Smooth muscle cell (in vitro differentiated cells): ENCODE data around the gene THAP7. TPM values are rescaled to one million over a fixed set of nuclear protein-coding genes. Genes with fewer than 3 reads are reported as not detected.
A peak's percentile ranks its signal among the peaks of the same experiment; 100 is the strongest.

Source experiments
- DNase-seq: peaks from one replicate; lab custom pipeline; 2025; ENCODE audit not compliant: unreplicated experiment; lab: John Stamatoyannopoulos, UW
- H2AFZ ChIP-seq: fragments of 200-600 bp; sonication (generic); 2 replicates; pipeline ENCODE4 v1.6.0; 2016; ENCODE audit warnings: antibody characterized with exemption, low read depth, mild to moderate bottlenecking
- H3F3A ChIP-seq: fragments of 200-600 bp; sonication (generic); 2 replicates; pipeline ENCODE4 v1.6.0; 2017; ENCODE audit warnings: antibody characterized with exemption, low read depth
- H3K27ac ChIP-seq: fragments of 200-600 bp; sonication (generic); 2 replicates; pipeline ENCODE4 v1.5.1; 2016; ENCODE audit warnings: low read depth, mild to moderate bottlenecking
- H3K27me3 ChIP-seq: fragments of 200-600 bp; sonication (generic); 2 replicates; pipeline ENCODE4 v1.6.1; 2016; ENCODE audit warnings: low read depth, mild to moderate bottlenecking
- H3K36me3 ChIP-seq: fragments of 200-600 bp; sonication (generic); 2 replicates; pipeline ENCODE4 v1.5.1; 2016; ENCODE audit warnings: low read depth
- H3K4me1 ChIP-seq: fragments of 200-600 bp; sonication (generic); 2 replicates; pipeline ENCODE4 v1.5.1; 2016; ENCODE audit warnings: low read depth
- H3K4me2 ChIP-seq: fragments of 200-600 bp; sonication (generic); 2 replicates; pipeline ENCODE4 v1.6.0; 2016; ENCODE audit warnings: mild to moderate bottlenecking
- H3K4me3 ChIP-seq: fragments of 200-600 bp; sonication (generic); 2 replicates; pipeline ENCODE4 v1.5.1; 2016; ENCODE audit warnings: mild to moderate bottlenecking
- H3K79me2 ChIP-seq: fragments of 200-600 bp; sonication (generic); 2 replicates; pipeline ENCODE4 v1.6.0; 2016; ENCODE audit warnings: low read depth, mild to moderate bottlenecking
- H3K9ac ChIP-seq: fragments of 200-600 bp; sonication (generic); 2 replicates; pipeline ENCODE4 v1.6.0; 2016; ENCODE audit warnings: low read depth
- H3K9me3 ChIP-seq: fragments of 200-600 bp; sonication (generic); replicated peaks from 2 replicates; pipeline ENCODE4 v1.5.1; 2016; ENCODE audit warnings: low read depth
- H4K20me1 ChIP-seq: fragments of 200-600 bp; sonication (generic); 2 replicates; pipeline ENCODE4 v1.6.0; 2016; ENCODE audit warnings: low read depth
- WGBS: methylation state at CpG from one replicate; pipeline ENCODE4 v1.1.7; 2016; ENCODE audit warnings: low lambda C conversion rate; 5-methylcytosine and 5-hydroxymethylcytosine counted together
- polyA plus RNA-seq: library from polyadenylated mRNA; unstranded; fragments of >200 nt; fragmentation: Nextera tagmentation; extraction: Ambion mirVana; gene quantifications from 2 replicates; pipeline ENCODE4 v1.2.1, GENCODE V29; 2016
- total RNA-seq: library from RNA; depleted of rRNA; stranded (reverse); fragments of >200 nt; gene quantifications from 2 replicates; pipeline ENCODE4 v1.2.3, GENCODE V29; 2014
- TF ChIP-seq, protein P1 (sequence below): fragments of 200-600 bp; sonication (generic); IDR thresholded peaks from 2 replicates; pipeline ENCODE4 v1.5.1; 2017; ENCODE audit warnings: borderline replicate concordance, mild to moderate bottlenecking, antibody characterized with exemption; ENCODE audit not compliant: insufficient read depth, poor library complexity, severe bottlenecking

Gene THAP7
- total and polyA plus RNA-seq, 2 experiments from 2014 or later, result 26.8 to 28.0 TPM

- H3K36me3 ChIP-seq, result no peaks in the 10 kb centered on the region
- H3K9me3 ChIP-seq, result no peaks in the 10 kb centered on the region
- no peaks in the 10 kb centered on the region for H3K79me2 ChIP-seq
- H3K27ac ChIP-seq, result no peak overlapping the region
- H3F3A ChIP-seq, result peaks cover 5% of the 10 kb centered on the region
- H3K27me3 ChIP-seq, result no peaks in the 10 kb centered on the region
- 91% methylated on average over 13 of the region's 13 CpGs for WGBS
- no peaks in the 10 kb centered on the region for H4K20me1 ChIP-seq
- no peak overlapping the region for H3K4me3 ChIP-seq
- TF ChIP-seq, protein P1, sequence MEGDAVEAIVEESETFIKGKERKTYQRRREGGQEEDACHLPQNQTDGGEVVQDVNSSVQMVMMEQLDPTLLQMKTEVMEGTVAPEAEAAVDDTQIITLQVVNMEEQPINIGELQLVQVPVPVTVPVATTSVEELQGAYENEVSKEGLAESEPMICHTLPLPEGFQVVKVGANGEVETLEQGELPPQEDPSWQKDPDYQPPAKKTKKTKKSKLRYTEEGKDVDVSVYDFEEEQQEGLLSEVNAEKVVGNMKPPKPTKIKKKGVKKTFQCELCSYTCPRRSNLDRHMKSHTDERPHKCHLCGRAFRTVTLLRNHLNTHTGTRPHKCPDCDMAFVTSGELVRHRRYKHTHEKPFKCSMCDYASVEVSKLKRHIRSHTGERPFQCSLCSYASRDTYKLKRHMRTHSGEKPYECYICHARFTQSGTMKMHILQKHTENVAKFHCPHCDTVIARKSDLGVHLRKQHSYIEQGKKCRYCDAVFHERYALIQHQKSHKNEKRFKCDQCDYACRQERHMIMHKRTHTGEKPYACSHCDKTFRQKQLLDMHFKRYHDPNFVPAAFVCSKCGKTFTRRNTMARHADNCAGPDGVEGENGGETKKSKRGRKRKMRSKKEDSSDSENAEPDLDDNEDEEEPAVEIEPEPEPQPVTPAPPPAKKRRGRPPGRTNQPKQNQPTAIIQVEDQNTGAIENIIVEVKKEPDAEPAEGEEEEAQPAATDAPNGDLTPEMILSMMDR, result no peak
- H3K4me1 ChIP-seq, result peaks cover 19% of the 10 kb centered on the region
- H3K4me2 ChIP-seq, result no peak overlapping the region
- H3K9ac ChIP-seq, result no peak overlapping the region
- no peak overlapping the region for H2AFZ ChIP-seq
- no peak for DNase-seq
Observed at GRCh38 chr22:21016644-21017420, 14.9 kb upstream of the THAP7 start.

GRCh38 chr22:21015466-21016006 lies 13.6 kb upstream of the THAP7 start:
- H3K9ac ChIP-seq, result no peak overlapping the region
- peak overlapping the region; percentile 51 for H3K4me3 ChIP-seq
- H3K4me2 ChIP-seq, result peak overlapping the region; percentile 89
- no peak for DNase-seq
- H3K79me2 ChIP-seq, result no peaks in the 10 kb centered on the region
- TF ChIP-seq, protein P1, result no peak
- peak overlapping the region; percentile 79 for H3K27ac ChIP-seq
- H3K36me3 ChIP-seq, result no peaks in the 10 kb centered on the region
- no peaks in the 10 kb centered on the region for H3K27me3 ChIP-seq
- no peak overlapping the region for H2AFZ ChIP-seq
- peaks cover 5% of the 10 kb centered on the region for H3F3A ChIP-seq
- H4K20me1 ChIP-seq, result no peaks in the 10 kb centered on the region
- WGBS, result 85% methylated on average over 8 of the region's 10 CpGs
- no peaks in the 10 kb centered on the region for H3K9me3 ChIP-seq
- H3K4me1 ChIP-seq, result peaks cover 19% of the 10 kb centered on the region

DNA sequence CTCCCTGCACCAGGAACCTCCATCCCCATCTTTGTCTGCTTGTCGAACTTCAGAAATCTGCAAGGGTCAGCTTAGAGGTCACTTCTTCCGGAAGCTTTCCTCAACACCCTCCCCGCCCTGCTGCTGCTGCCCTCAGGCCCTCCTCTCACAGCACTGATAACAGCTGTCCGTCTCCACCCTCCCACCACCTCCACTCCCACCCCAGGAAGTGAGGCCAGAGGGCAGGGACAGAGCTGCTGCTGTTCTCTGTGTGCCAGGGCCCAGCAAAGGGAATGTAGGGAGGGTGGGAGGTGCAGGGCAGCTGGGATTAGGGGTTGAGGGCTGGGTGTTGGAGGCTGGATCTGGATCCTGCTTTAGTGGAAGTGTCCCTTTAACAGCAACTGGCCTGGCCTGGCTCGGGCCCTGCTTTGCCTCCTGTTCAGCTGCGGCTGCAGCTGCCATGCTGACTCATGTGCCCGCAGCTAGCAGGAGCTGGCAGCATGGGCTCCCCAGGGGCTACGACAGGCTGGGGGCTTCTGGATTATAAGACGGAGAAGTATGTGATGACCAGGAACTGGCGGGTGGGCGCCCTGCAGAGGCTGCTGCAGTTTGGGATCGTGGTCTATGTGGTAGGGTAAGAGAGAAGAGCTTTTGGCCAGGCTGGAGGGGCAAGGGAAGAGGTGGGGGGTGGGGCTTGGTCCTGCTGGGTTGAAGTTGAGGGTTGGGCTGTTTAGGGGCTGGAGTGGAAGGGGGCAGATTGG lies 13.0 kb upstream of the THAP7 start, which contains the start of gene P2RX6:
Gene P2RX6 (plus strand): TSS at position 440 of the 740 bp plus-strand sequence. CDS start 10 bp downstream, at position 450.
- DNase-seq, result peak; percentile 34
- Histone ChIP-seq H3F3A (peaks cover 5% of the 10 kb centered on the region), H3K4me1 (peaks cover 19% of the 10 kb centered on the region), H3K27ac (peak within 1 kb of the TSS; percentile 79), H3K79me2 (no peaks in the 10 kb centered on the region), H4K20me1 (no peaks in the 10 kb centered on the region), H3K4me3 (peak within 1 kb of the TSS; percentile 51), H3K27me3 (no peaks in the 10 kb centered on the region), H3K9ac (peak within 1 kb of the TSS; percentile 74), H3K9me3 (no peaks in the 10 kb centered on the region), H3K4me2 (peak within 1 kb of the TSS; percentile 89), H3K36me3 (no peaks in the 10 kb centered on the region), H2AFZ (peak within 1 kb of the TSS; percentile 44)
- WGBS, result 22% methylated on average over 12 of the region's 12 CpGs
- TF ChIP-seq, protein P1, result no peak
